T-cell (primary cell): Measurements from ENCODE around the gene EFTUD2. TPM values are rescaled to one million over a fixed set of nuclear protein-coding genes. Genes with fewer than 3 reads are reported as not detected.

Experiments used
- ATAC-seq, 4 experiments: fragments of 200-7000 bp in 3 of 4; fragments of 150-1000 bp in 1 of 4; cut with Tn5 transposase; replicated peaks in 1 of 4; 1 replicate in 3 of 4; 2 replicates in 1 of 4; pipeline ENCODE4 v1.10.0; 2021; ENCODE audit warnings: moderate library complexity in 3 of 4, mild to moderate bottlenecking in 2 of 4, moderate number of reproducible peaks in 1 of 4
- CTCF ChIA-PET, 2 donors: fragments of 300-600 bp; sonication (Branson Sonifier 250); formaldehyde crosslinking; loops; one replicate each; lab custom pipeline; 2022; ENCODE audit warnings: antibody characterized with exemption in 2 of 2; lab: Charles Lee
- POLR2A ChIA-PET, 2 donors: fragments of 300-600 bp; sonication (Branson Sonifier 250); formaldehyde crosslinking; loops; one replicate each; lab custom pipeline; 2022; ENCODE audit warnings: antibody characterized with exemption in 2 of 2; lab: Charles Lee
- DNase-seq, 35 experiments: peaks; one replicate each; pipeline versions ENCODE4 v3.0.0 to v3.0.0-alpha.2; 2013 to 2023
- H3K27ac ChIP-seq: one replicate; pipeline ENCODE4 v1.5.1; 2013; ENCODE audit warnings: low read length
- H3K27me3 ChIP-seq, 2 experiments: replicated peaks in 1 of 2; 1 replicate in 1 of 2; 2 replicates in 1 of 2; pipeline versions ENCODE4 v1.6.1 to v1.7.0; 2013; ENCODE audit warnings: low read length in 1 of 2, mixed read lengths in 1 of 2; ENCODE audit not compliant: control insufficient read depth in 2 of 2, insufficient read depth in 2 of 2; ENCODE audit errors: extremely low read depth in 1 of 2
- H3K36me3 ChIP-seq, 2 donors: 1 replicate in 1 of 2; 2 replicates in 1 of 2; pipeline versions ENCODE4 v1.6.1 to v1.7.0; 2013; ENCODE audit warnings: low read length in 1 of 2; ENCODE audit not compliant: control insufficient read depth in 2 of 2, insufficient read depth in 1 of 2; ENCODE audit errors: extremely low read depth in 1 of 2
- H3K4me1 ChIP-seq, 2 experiments: 1 replicate in 1 of 2; 2 replicates in 1 of 2; pipeline versions ENCODE4 v1.6.1 to v1.7.0; 2013; ENCODE audit warnings: low read length in 2 of 2, mixed read lengths in 1 of 2; ENCODE audit not compliant: insufficient read depth in 2 of 2, control insufficient read depth in 1 of 2; ENCODE audit errors: extremely low read depth in 1 of 2
- H3K4me3 ChIP-seq, 2 donors: 1 replicate in 1 of 2; 2 replicates in 1 of 2; pipeline versions ENCODE4 v1.5.1 to v1.7.0; 2013; ENCODE audit warnings: mild to moderate bottlenecking in 2 of 2, low read length in 1 of 2, moderate library complexity in 1 of 2; ENCODE audit not compliant: control insufficient read depth in 1 of 2; ENCODE audit errors: extremely low read depth in 1 of 2
- H3K9me3 ChIP-seq: 2 replicates; pipeline ENCODE4 v1.7.0; 2013
- H3K27ac Mint-ChIP-seq, 2 donors: one replicate each; pipeline ENCODE4 v1.8.0; 2020 to 2021; ENCODE audit warnings: mild to moderate bottlenecking in 2 of 2, mixed read lengths in 2 of 2
- H3K27me3 Mint-ChIP-seq, 2 donors: one replicate each; pipeline ENCODE4 v1.8.0; 2021 to 2022; ENCODE audit warnings: mixed read lengths in 2 of 2
- H3K36me3 Mint-ChIP-seq: one replicate; pipeline ENCODE4 v1.8.0; 2021; ENCODE audit warnings: mixed read lengths
- H3K4me1 Mint-ChIP-seq, 3 donors: one replicate each; pipeline ENCODE4 v1.8.0; 2020 to 2022; ENCODE audit warnings: mixed read lengths in 3 of 3, mild to moderate bottlenecking in 1 of 3
- H3K4me3 Mint-ChIP-seq, 3 donors: one replicate each; pipeline ENCODE4 v1.8.0; 2020 to 2022; ENCODE audit warnings: mild to moderate bottlenecking in 3 of 3, mixed read lengths in 3 of 3, moderate library complexity in 3 of 3
- H3K9me3 Mint-ChIP-seq, 3 donors: one replicate each; pipeline ENCODE4 v1.8.0; 2020 to 2022; ENCODE audit warnings: mixed read lengths in 3 of 3
- WGBS: methylation state at CpG from one replicate; pipeline ENCODE4 v1.1.5; 2013; ENCODE audit warnings: missing lambda C conversion rate; ENCODE audit not compliant: insufficient coverage; 5-methylcytosine and 5-hydroxymethylcytosine counted together
- total RNA-seq, 35 experiments: library from RNA in 6 of 35; stranded (reverse) in 6 of 35; fragments of 120-200 nt in 1 of 35; gene quantifications; one replicate each; pipeline versions ENCODE4 v1.2.1 to v1.2.4 and lab custom pipeline; 2013 to 2026

EFTUD2 gene
- total RNA-seq, 5 donors from 2014 or later (not counting 1 experiment from before 2014, with no cell fraction given), result 83.1 to 127 (median 96.0) TPM

DNA sequence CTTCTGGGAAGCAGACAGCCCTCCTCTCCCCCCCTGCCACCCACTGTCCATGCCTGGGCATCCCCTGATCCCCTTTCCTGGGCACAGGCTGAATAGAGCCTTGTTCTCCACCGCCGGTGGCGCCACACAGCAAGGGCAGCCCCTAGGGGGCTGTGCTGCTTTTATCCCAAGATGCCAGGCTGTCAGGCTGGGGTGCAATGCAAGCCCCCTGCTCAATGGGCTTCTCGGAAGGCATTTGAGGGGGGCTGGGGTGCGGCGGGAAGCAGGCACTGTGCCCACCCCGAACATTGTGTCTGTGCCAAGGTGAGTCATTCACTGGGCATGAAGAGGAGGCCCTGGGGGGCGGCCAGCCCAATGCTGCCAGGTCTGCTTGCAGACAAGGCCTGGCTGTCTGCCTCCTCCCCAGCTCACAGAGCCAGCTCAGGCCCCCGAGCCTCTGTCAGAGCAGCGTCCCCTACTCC lies 17.6 kb upstream of the EFTUD2 start:
- Mint-ChIP-seq H3K27ac (no peak overlapping the region), H3K27me3 (peaks cover 28 to 42% of the 10 kb centered on the region in 2 donors), H3K36me3 (no peaks in the 10 kb centered on the region), H3K9me3 (no peaks in the 10 kb centered on the region), H3K4me3 (no peak overlapping the region), H3K4me1 (peaks cover 2 to 7% (median 6%) of the 10 kb centered on the region in 3 donors)
- H3K4me3 ChIP-seq, result no peak overlapping the region
- no peaks in the 10 kb centered on the region for H3K36me3 ChIP-seq
- DNase-seq (no peak), ATAC-seq (no peak)
- 84% methylated on average over 8 of the region's 10 CpGs for WGBS
- H3K27me3 ChIP-seq, result peaks cover 2 to 67% of the 10 kb centered on the region in 2 experiments
- ChIA-PET POLR2A (interaction anchor here in 1 of 2 donors (0.6 kb wide), 1 partner anchor 93 kb away, joined by 3 read pairs; no protein-coding TSS in a partner anchor), CTCF (no interaction called here)
- H3K27ac ChIP-seq, result no peak overlapping the region
- H3K9me3 ChIP-seq, result no peaks in the 10 kb centered on the region
- no peaks in the 10 kb centered on the region for H3K4me1 ChIP-seq

DNA sequence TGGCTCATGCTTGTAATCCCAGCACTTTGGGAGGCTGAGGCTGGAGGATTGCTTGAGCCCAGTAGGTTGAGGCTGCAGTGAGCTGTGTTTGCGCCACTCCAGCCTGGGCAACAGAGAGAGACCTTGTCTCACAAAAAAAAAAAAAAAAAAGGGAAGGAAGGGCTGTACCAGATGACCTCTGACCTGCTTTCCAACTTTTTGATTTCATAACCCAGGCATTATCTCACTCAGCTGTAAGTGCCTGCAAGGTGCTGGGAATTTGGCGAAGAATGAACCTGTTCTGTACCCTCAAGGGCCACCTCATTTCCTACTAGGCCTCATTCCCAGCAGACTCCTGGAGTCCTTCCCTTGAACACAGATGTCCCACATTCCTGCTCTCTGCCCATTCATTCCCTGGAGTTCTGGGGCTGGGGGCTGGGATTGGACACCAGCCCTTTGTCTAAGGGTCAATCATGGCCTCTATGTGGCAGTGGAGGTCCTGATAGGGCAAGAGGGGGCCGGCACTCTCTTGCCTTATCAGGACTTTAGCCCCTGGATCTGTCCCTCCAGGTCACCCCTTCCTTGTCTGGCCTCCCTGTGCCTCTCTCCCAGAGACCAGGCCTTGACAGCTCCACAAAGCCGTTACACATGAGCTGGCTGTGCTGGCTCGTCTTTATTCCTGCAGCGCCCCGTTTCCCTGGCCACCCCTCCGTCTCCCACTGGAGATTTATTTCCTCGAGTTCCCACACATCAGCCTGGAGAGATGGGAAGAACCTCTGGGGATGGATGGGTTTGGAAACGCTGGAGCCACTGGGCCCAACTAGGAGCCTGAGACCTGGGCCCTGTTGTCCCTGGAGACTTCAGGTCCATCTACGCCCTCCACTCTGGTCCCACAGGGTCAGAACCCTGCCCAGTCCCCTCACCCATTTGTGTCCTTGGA lies 16.9 kb upstream of the EFTUD2 start:
- peaks cover 2 to 68% of the 10 kb centered on the region in 2 experiments for H3K27me3 ChIP-seq
- no peaks in the 10 kb centered on the region for H3K9me3 ChIP-seq
- ChIA-PET POLR2A (no interaction called here), CTCF (interaction anchor here in 1 of 2 donors (0.7 kb wide), 1 partner anchor 192 kb away, joined by 3 read pairs; no protein-coding TSS in a partner anchor)
- no peak for DNase-seq
- no peak overlapping the region for H3K27ac Mint-ChIP-seq
- H3K9me3 Mint-ChIP-seq, result no peaks in the 10 kb centered on the region
- 94% methylated on average over 2 of the region's 11 CpGs for WGBS
- peaks cover 23 to 40% of the 10 kb centered on the region in 2 donors for H3K27me3 Mint-ChIP-seq
- H3K4me3 Mint-ChIP-seq, result no peak overlapping the region
- peaks cover 2 to 9% (median 7%) of the 10 kb centered on the region in 3 donors for H3K4me1 Mint-ChIP-seq
- no peak overlapping the region for H3K27ac ChIP-seq
- H3K4me3 ChIP-seq, result no peak overlapping the region
- ATAC-seq, result no peak
- no peaks in the 10 kb centered on the region for H3K36me3 ChIP-seq
- H3K36me3 Mint-ChIP-seq, result no peaks in the 10 kb centered on the region
- H3K4me1 ChIP-seq, result peaks cover 0 to 7% of the 10 kb centered on the region in 2 experiments

DNA sequence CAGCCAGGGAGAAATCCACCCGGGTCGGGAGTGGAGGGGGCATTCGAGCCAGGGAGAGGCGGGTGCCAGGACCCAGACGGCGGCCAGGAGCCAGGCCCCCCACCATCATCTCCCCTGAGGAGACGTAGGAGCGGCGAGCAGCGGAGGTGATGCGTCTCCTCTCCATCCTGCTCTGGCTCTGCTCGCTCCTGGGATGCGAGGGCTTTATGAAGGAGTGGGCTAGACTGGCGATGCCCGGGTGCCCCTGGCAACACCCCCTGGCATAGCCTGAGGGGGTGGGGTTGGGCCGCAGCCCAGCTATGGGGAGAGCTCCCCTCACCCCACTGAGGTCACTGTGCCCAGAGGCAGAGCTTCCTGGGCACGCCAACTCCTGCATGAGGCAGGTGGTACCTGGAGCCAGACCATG lies 16.1 kb upstream of the EFTUD2 start, which contains the start of gene GFAP:
TSS of gene GFAP (minus strand) at position 180 of the 406 bp plus-strand sequence. CDS start at position 166, 14 bp downstream.
- H3K36me3 ChIP-seq, result no peaks in the 10 kb centered on the region

DNA sequence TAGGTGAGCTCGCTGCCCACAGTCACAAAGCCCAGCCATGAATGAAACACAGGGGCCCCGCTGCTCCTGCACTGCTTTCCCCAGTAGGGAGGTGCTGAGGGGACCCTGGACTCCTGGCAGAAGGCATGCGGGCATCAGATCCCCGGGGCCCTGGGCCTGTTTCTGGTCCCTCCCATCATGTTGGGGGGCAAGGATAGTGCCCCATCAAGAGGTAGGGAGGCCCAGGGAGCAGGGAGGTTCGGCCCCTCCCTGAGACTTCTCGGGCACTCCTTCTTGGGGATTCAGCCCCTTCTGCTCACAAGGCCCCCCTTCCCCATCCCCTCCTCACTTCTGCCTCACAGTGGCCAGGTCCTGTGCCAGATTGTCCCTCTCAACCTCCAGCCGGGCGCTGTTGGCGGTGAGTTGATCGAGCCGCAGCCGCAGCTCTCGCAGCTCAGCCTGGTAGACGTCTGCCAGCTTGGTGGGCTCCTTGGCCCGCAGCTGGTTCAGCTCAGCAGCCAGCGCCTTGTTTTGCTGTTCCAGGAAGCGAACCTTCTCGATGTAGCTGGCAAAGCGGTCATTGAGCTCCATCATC lies 15.5 kb upstream of the EFTUD2 start:
- peaks cover 2 to 69% of the 10 kb centered on the region in 2 experiments for H3K27me3 ChIP-seq
- no peak overlapping the region for H3K4me3 ChIP-seq
- Mint-ChIP-seq H3K27ac (no peak overlapping the region), H3K4me1 (peaks cover 8 to 13% (median 12%) of the 10 kb centered on the region in 3 donors), H3K4me3 (no peak overlapping the region), H3K9me3 (no peaks in the 10 kb centered on the region), H3K36me3 (no peaks in the 10 kb centered on the region), H3K27me3 (peaks cover 25 to 37% of the 10 kb centered on the region in 2 donors)
- ChIA-PET POLR2A (no interaction called here), CTCF (no interaction called here)
- no peak for DNase-seq
- H3K27ac ChIP-seq, result no peak overlapping the region
- ATAC-seq, result no peak
- H3K9me3 ChIP-seq, result no peaks in the 10 kb centered on the region
- H3K36me3 ChIP-seq, result no peaks in the 10 kb centered on the region
- 85% methylated on average over 17 of the region's 19 CpGs for WGBS
- peaks cover 0 to 12% of the 10 kb centered on the region in 2 experiments for H3K4me1 ChIP-seq

More for the DNA sequence above, 16.1 kb upstream of the EFTUD2 start, which contains the start of gene GFAP:
- Mint-ChIP-seq H3K36me3 (no peaks in the 10 kb centered on the region), H3K27me3 (peaks cover 25 to 41% of the 10 kb centered on the region in 2 donors), H3K27ac (no peak within 1 kb of the TSS), H3K4me1 (peaks cover 8 to 13% (median 12%) of the 10 kb centered on the region in 3 donors), H3K9me3 (no peaks in the 10 kb centered on the region), H3K4me3 (no peak within 1 kb of the TSS)
- 86% methylated on average over 14 of the region's 17 CpGs for WGBS
- H3K9me3 ChIP-seq, result no peaks in the 10 kb centered on the region
- peaks cover 2 to 68% of the 10 kb centered on the region in 2 experiments for H3K27me3 ChIP-seq
- ChIA-PET CTCF (no interaction called here), POLR2A (no interaction called here)
- H3K4me3 ChIP-seq, result no peak within 1 kb of the TSS
- peaks cover 0 to 12% of the 10 kb centered on the region in 2 experiments for H3K4me1 ChIP-seq
- no peak within 1 kb of the TSS for H3K27ac ChIP-seq
- no peak for ATAC-seq
- DNase-seq, result no peak

DNA sequence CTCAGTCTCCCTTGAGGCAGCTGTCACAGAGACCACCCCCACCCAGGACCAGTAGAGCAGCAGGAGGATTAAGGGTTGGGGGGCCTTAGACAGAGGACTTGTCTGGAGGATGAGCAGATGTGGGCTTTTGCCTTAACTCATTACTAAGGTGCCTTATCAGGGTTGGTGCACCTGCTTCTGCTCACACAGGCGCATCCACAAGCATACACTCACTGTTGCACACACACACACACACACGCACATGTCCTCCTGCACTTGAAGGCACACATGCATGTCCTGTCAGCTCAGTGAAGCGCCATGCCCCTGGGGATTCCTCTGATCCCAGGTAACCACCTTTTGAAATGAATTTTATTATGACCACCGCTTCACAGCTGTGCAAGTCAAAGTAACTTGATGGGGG lies 14.9 kb upstream of the EFTUD2 start:
- Mint-ChIP-seq H3K36me3 (no peaks in the 10 kb centered on the region), H3K27ac (no peak overlapping the region), H3K9me3 (no peaks in the 10 kb centered on the region), H3K27me3 (peaks cover 25 to 37% of the 10 kb centered on the region in 2 donors), H3K4me3 (no peak overlapping the region), H3K4me1 (peaks cover 8 to 13% (median 12%) of the 10 kb centered on the region in 3 donors)
- CTCF ChIA-PET, result no interaction called here
- no peak for ATAC-seq
- Histone ChIP-seq H3K4me1 (peaks cover 0 to 12% of the 10 kb centered on the region in 2 experiments), H3K27ac (no peak overlapping the region), H3K36me3 (no peaks in the 10 kb centered on the region), H3K4me3 (no peak overlapping the region), H3K27me3 (peaks cover 2 to 68% of the 10 kb centered on the region in 2 experiments), H3K9me3 (no peaks in the 10 kb centered on the region)
- DNase-seq, result no peak
- POLR2A ChIA-PET, result no interaction called here
- WGBS, result 70% methylated on average over 4 of the region's 4 CpGs

DNA sequence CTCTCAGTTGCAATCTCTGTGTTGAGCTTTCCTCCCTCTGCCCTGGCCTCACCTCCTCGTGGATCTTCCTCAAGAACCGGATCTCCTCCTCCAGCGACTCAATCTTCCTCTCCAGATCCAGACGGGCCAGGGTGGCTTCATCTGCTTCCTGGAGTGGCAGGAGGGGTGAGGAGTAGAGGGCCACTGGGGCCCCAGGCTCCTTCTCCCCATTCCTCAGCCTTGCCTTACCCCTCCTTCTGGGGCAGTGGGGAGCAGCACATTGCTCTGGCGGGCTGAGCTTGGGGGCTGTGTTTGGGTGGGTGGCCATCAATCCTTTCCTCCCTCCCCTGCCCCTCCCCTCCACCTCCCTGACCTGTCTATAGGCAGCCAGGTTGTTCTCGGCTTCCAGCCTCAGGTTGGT lies 14.4 kb upstream of the EFTUD2 start:
- Mint-ChIP-seq H3K4me1 (peaks cover 8 to 13% (median 12%) of the 10 kb centered on the region in 3 donors), H3K27ac (peak overlapping the region in 1 of 2 donors; percentile 5), H3K36me3 (no peaks in the 10 kb centered on the region), H3K4me3 (no peak overlapping the region), H3K9me3 (no peaks in the 10 kb centered on the region), H3K27me3 (peaks cover 25 to 37% of the 10 kb centered on the region in 2 donors)
- H3K27me3 ChIP-seq, result peaks cover 2 to 68% of the 10 kb centered on the region in 2 experiments
- no peak for DNase-seq
- H3K9me3 ChIP-seq, result no peaks in the 10 kb centered on the region
- H3K36me3 ChIP-seq, result no peaks in the 10 kb centered on the region
- no peak overlapping the region for H3K4me3 ChIP-seq
- peaks cover 0 to 12% of the 10 kb centered on the region in 2 experiments for H3K4me1 ChIP-seq
- no peak overlapping the region for H3K27ac ChIP-seq
- ATAC-seq, result no peak
- no CpG with 5 or more reads among the region's 6 CpGs for WGBS
- POLR2A ChIA-PET, result no interaction called here
- CTCF ChIA-PET, result no interaction called here
